Measurements from ENCODE around the gene ARSA.

- TF ChIP-seq GABPA (IDR thresholded peaks at IDR 0.05 in 1 of 2, conservative IDR thresholded peaks at IDR 0.05 in 1 of 2) (no peak), TAF1 (conservative IDR thresholded peaks at IDR 0.05) (no peak), EGR1 (IDR thresholded peaks at IDR 0.05; ENCODE audit: low read depth in 2 of 2) (no peak), MAX (IDR thresholded peaks at IDR 0.05) (no peak), REST (IDR thresholded peaks at IDR 0.05) (no peak), CTCF (IDR thresholded peaks at IDR 0.05; ENCODE audit: low read depth, low read length, missing input control) (no peak), RAD21 (IDR thresholded peaks at IDR 0.05) (no peak), ZBTB33 (IDR thresholded peaks at IDR 0.05) (no peak), YY1 (IDR thresholded peaks at IDR 0.05) (no peak), JUND (IDR thresholded peaks at IDR 0.05) (no peak), SP1 (IDR thresholded peaks at IDR 0.05) (no peak), FOXA1 (IDR thresholded peaks at IDR 0.05) (no peak)
Measured at GRCh38 chr22:50585781-50586180, 42.2 kb downstream of the ARSA start.
